ENCODE results near the gene EPHA7. TPM values are rescaled to one million over a fixed set of nuclear protein-coding genes. Genes with fewer than 3 reads are reported as not detected.

EPHA7 gene
- total RNA-seq, 1 donor from 2014 or later = 80.7 TPM

DNA sequence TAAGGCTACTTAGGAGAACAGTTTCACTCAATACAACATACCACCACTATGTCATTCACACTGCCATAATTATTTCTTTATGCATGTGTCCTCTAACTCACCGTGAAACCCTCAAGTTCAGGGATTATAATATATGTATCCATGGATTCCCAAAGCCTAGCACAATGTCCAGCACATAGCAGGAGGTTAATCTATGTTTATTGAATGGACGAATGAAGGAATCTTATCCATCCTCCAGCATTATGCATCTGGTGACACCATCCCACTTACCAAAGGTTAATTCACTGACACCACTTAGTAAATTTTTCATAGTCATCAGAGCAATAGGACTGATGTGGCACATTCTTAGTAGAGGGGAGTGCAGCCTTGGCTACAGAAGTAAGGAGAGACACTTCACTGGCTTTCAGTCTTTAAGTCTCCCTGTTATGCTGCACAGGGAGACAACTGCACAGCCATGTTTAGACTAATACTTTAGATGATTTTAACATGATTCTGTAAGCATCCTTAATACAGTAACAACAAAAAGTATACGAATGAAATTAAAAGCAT lies 49.7 kb downstream of the EPHA7 start:
- H3F3A ChIP-seq (ENCODE audit: low read depth) = no peaks in the 10 kb centered on the region
- Mint-ChIP-seq H3K4me1 (peaks cover 25% of the 10 kb centered on the region), H3K27ac (no peak overlapping the region), H3K36me3 (peaks cover 8% of the 10 kb centered on the region), H3K9me3 (no peaks in the 10 kb centered on the region), H3K27me3 (ENCODE audit: insufficient read depth, low read depth) (no peaks in the 10 kb centered on the region), H3K4me3 (no peak overlapping the region)
- no peak for DNase-seq (ENCODE audit: low spot score)
- no peaks in the 10 kb centered on the region for H3K27me3 ChIP-seq
- no peak overlapping the region for H3K4me3 ChIP-seq
- no peaks in the 10 kb centered on the region for H3K4me1 ChIP-seq
- H4K20me1 ChIP-seq (ENCODE audit: low read depth) = peaks cover 15% of the 10 kb centered on the region
- H2AFZ ChIP-seq (replicated peaks) = no peak overlapping the region
- H3K9me3 ChIP-seq (ENCODE audit: low read depth) = no peaks in the 10 kb centered on the region
- H3K79me2 ChIP-seq (ENCODE audit: low read depth) = peaks cover 54% of the 10 kb centered on the region
- TF ChIP-seq EZH2phosphoT487 (IDR thresholded peaks at IDR 0.05) = no peak
- no peak for TF ChIP-seq EZH2 (IDR thresholded peaks at IDR 0.05)
- TF ChIP-seq, protein P1, sequence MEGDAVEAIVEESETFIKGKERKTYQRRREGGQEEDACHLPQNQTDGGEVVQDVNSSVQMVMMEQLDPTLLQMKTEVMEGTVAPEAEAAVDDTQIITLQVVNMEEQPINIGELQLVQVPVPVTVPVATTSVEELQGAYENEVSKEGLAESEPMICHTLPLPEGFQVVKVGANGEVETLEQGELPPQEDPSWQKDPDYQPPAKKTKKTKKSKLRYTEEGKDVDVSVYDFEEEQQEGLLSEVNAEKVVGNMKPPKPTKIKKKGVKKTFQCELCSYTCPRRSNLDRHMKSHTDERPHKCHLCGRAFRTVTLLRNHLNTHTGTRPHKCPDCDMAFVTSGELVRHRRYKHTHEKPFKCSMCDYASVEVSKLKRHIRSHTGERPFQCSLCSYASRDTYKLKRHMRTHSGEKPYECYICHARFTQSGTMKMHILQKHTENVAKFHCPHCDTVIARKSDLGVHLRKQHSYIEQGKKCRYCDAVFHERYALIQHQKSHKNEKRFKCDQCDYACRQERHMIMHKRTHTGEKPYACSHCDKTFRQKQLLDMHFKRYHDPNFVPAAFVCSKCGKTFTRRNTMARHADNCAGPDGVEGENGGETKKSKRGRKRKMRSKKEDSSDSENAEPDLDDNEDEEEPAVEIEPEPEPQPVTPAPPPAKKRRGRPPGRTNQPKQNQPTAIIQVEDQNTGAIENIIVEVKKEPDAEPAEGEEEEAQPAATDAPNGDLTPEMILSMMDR (IDR thresholded peaks at IDR 0.05) = no peak
- H3K36me3 ChIP-seq = peaks cover 5% of the 10 kb centered on the region
- no peak overlapping the region for H3K4me2 ChIP-seq
- no peak overlapping the region for H3K27ac ChIP-seq
- no peak overlapping the region for H3K9ac ChIP-seq

DNA sequence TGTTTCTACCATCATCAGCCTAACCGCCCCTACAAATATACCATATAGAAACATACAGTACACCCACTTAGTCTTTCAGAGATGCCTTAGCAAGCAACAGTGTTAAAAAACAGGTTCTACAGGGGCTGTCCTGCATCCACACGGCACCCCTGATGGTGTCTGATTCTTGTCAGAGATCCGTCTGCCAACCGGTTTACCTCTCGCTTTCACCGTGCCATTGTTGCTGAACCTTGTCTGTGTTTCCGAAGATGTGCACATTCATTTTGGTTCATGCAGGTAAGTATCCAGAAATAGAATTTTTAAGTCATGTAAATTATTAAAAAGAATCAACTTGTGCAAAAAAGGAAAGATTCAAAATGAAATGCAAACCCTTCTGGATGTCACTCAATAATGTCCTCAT lies 52.9 kb downstream of the EPHA7 start:
- no peak overlapping the region for H3K27ac Mint-ChIP-seq
- H3K36me3 Mint-ChIP-seq = peaks cover 8% of the 10 kb centered on the region
- no peak overlapping the region for H3K4me3 ChIP-seq
- no peak overlapping the region for H2AFZ ChIP-seq (replicated peaks)
- no peaks in the 10 kb centered on the region for H3K27me3 ChIP-seq
- no peak overlapping the region for H3K9ac ChIP-seq
- H3K27ac ChIP-seq = no peak overlapping the region
- H3K9me3 ChIP-seq (ENCODE audit: low read depth) = no peaks in the 10 kb centered on the region
- H3K36me3 ChIP-seq = peaks cover 10% of the 10 kb centered on the region
- no peaks in the 10 kb centered on the region for H3K9me3 Mint-ChIP-seq
- H3K4me3 Mint-ChIP-seq = no peak overlapping the region
- TF ChIP-seq EZH2phosphoT487 (IDR thresholded peaks at IDR 0.05) (no peak), EZH2 (IDR thresholded peaks at IDR 0.05) (no peak)
- TF ChIP-seq, protein P1 (IDR thresholded peaks at IDR 0.05) = no peak
- no peaks in the 10 kb centered on the region for H3K27me3 Mint-ChIP-seq (ENCODE audit: insufficient read depth, low read depth)
- no peak for DNase-seq (ENCODE audit: low spot score)
- peaks cover 25% of the 10 kb centered on the region for H3K4me1 Mint-ChIP-seq
- H3F3A ChIP-seq (ENCODE audit: low read depth) = no peaks in the 10 kb centered on the region
- peaks cover 51% of the 10 kb centered on the region for H3K79me2 ChIP-seq (ENCODE audit: low read depth)
- H4K20me1 ChIP-seq (ENCODE audit: low read depth) = peaks cover 7% of the 10 kb centered on the region
- no peak overlapping the region for H3K4me2 ChIP-seq
- H3K4me1 ChIP-seq = no peaks in the 10 kb centered on the region

DNA sequence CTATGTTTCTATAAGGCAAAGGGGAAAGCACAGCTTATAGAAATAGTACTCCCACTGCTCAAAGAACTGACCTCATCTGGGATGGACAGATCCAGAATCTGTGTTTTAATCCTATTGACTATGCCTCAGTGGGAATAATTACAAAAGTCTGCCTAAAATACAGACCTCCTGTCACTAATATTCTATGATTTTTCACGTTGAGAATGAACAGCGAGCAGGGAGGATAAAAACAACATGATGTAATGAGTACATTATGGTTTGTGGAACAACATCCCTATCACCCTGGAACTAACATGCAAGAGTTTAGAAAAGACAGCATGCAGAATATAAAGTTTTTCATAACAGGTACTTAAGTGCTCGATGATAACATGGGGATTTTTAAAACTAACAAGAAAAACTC lies 53.9 kb downstream of the EPHA7 start:
- Histone ChIP-seq H3K9me3 (ENCODE audit: low read depth) (no peaks in the 10 kb centered on the region), H3K36me3 (peaks cover 5% of the 10 kb centered on the region), H3K4me2 (no peak overlapping the region), H3F3A (ENCODE audit: low read depth) (no peaks in the 10 kb centered on the region), H3K9ac (no peak overlapping the region), H3K4me1 (no peaks in the 10 kb centered on the region), H3K4me3 (no peak overlapping the region), H3K27me3 (no peaks in the 10 kb centered on the region), H2AFZ (replicated peaks) (no peak overlapping the region), H4K20me1 (ENCODE audit: low read depth) (peaks cover 7% of the 10 kb centered on the region), H3K27ac (no peak overlapping the region), H3K79me2 (ENCODE audit: low read depth) (peaks cover 48% of the 10 kb centered on the region)
- H3K4me3 Mint-ChIP-seq = no peak overlapping the region
- no peak for DNase-seq (ENCODE audit: low spot score)
- H3K36me3 Mint-ChIP-seq = peaks cover 9% of the 10 kb centered on the region
- TF ChIP-seq, protein P1 (IDR thresholded peaks at IDR 0.05) = no peak
- no peak for TF ChIP-seq EZH2phosphoT487 (IDR thresholded peaks at IDR 0.05)
- no peak for TF ChIP-seq EZH2 (IDR thresholded peaks at IDR 0.05)
- no peaks in the 10 kb centered on the region for H3K9me3 Mint-ChIP-seq
- H3K27ac Mint-ChIP-seq = no peak overlapping the region
- peaks cover 23% of the 10 kb centered on the region for H3K4me1 Mint-ChIP-seq
- H3K27me3 Mint-ChIP-seq (ENCODE audit: insufficient read depth, low read depth) = no peaks in the 10 kb centered on the region

All from neural progenitor cell (in vitro differentiated cells).